Activated B cell treated with CpG ODN at 0.5 μM for 24 hours (primary cell): ENCODE data around the gene SEMA5B. TPM values are rescaled to one million over a fixed set of nuclear protein-coding genes. Genes with fewer than 3 reads are reported as not detected.

Source experiments
- ATAC-seq: fragments of 200-7000 bp; cut with Tn5 transposase; one replicate; pipeline ENCODE4 v1.10.0; 2021; ENCODE audit warnings: low read depth, mild to moderate bottlenecking, moderate library complexity
- CTCF ChIA-PET: fragments of 350-600 bp; sonication (Branson Sonifier 250); formaldehyde crosslinking; loops from one replicate; lab custom pipeline; 2021; ENCODE audit warnings: antibody characterized with exemption; lab: Charles Lee
- POLR2A ChIA-PET: fragments of 350-600 bp; sonication (Branson Sonifier 250); formaldehyde crosslinking; loops from one replicate; lab custom pipeline; 2021; ENCODE audit warnings: antibody characterized with exemption; lab: Charles Lee
- DNase-seq: peaks from one replicate; pipeline ENCODE4 v3.0.0; 2022
- H3K27ac Mint-ChIP-seq: one replicate; pipeline ENCODE4 v1.8.0; 2020; ENCODE audit warnings: mixed read lengths
- H3K27me3 Mint-ChIP-seq: one replicate; pipeline ENCODE4 v1.8.0; 2021; ENCODE audit warnings: mixed read lengths
- H3K36me3 Mint-ChIP-seq: one replicate; pipeline ENCODE4 v1.8.0; 2021; ENCODE audit warnings: low read depth, mixed read lengths
- H3K4me1 Mint-ChIP-seq: one replicate; pipeline ENCODE4 v1.8.0; 2021; ENCODE audit warnings: mixed read lengths
- H3K4me3 Mint-ChIP-seq: one replicate; pipeline ENCODE4 v1.8.0; 2020; ENCODE audit warnings: mild to moderate bottlenecking, mixed read lengths
- H3K9me3 Mint-ChIP-seq: one replicate; pipeline ENCODE4 v1.8.0; 2020; ENCODE audit warnings: mixed read lengths
- CTCF ChIP-seq: fragments of 200-600 bp; IDR thresholded peaks from one replicate; pipeline ENCODE4 v1.8.0; 2022; ENCODE audit warnings: antibody characterized with exemption, mild to moderate bottlenecking
- intact Hi-C: fragments of 100-400 bp; cut with micrococcal nuclease; formaldehyde crosslinking; loops from one replicate; pipeline ENCODE4 v1.15.1; 2024
- total RNA-seq: library from RNA; stranded (reverse); gene quantifications from 2 replicates; pipeline ENCODE4 v1.2.3, GENCODE V29; 2022

The SEMA5B gene
- total RNA-seq, 1 donor from 2014 or later = 1.6 TPM

GRCh38 chr3:123050666-123051065 is 23.1 kb upstream of the SEMA5B start:
- ChIA-PET CTCF (no interaction called here), POLR2A (no interaction called here)
- TF ChIP-seq CTCF = no peak
- Mint-ChIP-seq H3K4me1 (no peaks in the 10 kb centered on the region), H3K27me3 (peaks cover 3% of the 10 kb centered on the region), H3K9me3 (no peaks in the 10 kb centered on the region), H3K27ac (no peak overlapping the region), H3K4me3 (no peak overlapping the region), H3K36me3 (no peaks in the 10 kb centered on the region)
- DNase-seq (no peak), ATAC-seq (no peak)
- intact Hi-C loops = no loop called here

DNA sequence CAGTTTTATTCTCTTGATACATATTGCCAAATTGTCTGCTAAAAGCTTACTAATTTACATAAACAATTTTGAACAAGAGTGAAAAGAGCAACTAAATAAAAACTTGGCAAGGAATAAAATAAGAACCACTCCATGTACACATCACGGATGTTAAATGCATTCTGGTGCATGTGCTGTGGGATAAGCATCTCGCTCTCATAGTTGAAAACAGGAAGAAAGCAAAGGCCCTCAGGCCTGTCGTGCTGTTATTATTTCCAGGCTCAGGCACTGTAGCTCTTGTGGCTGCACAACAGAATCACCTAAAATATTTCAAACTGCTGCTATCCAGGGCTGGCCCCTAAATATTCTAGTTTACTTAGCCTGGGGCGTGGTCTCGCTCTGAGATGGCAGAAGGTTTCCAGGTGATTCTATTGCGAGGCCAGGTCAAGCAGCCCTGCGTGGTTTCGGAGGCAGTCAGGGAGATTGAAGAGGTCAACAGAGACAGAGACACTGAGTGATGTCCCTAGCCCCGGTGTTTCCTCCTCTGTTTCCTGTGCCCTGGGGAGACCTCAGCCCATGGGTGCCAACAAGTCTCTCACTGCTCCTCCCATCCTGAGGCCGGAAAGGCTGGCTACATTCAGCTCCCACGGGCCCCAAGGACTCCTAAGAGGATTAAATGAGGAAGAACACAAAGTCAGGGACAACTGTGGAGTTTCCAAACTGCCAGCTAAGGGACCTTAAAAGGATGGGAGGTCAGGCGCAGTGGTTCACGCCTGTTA is 21.1 kb upstream of the SEMA5B start:
- peaks cover 12% of the 10 kb centered on the region for H3K27me3 Mint-ChIP-seq
- DNase-seq = no peak
- H3K4me1 Mint-ChIP-seq = no peaks in the 10 kb centered on the region
- ChIA-PET POLR2A (interaction anchor here (0.7 kb wide), 1 partner anchor 15 kb away, joined by 3 read pairs; no protein-coding TSS in a partner anchor), CTCF (no interaction called here)
- no peaks in the 10 kb centered on the region for H3K36me3 Mint-ChIP-seq
- no peak overlapping the region for H3K4me3 Mint-ChIP-seq
- no peak for TF ChIP-seq CTCF
- H3K9me3 Mint-ChIP-seq = no peaks in the 10 kb centered on the region
- no peak for ATAC-seq
- intact Hi-C loops = no loop called here
- H3K27ac Mint-ChIP-seq = no peak overlapping the region

GRCh38 chr3:123047062-123047319 is 19.4 kb upstream of the SEMA5B start:
- no peak for ATAC-seq
- no peaks in the 10 kb centered on the region for H3K4me1 Mint-ChIP-seq
- DNase-seq = no peak
- no peak overlapping the region for H3K4me3 Mint-ChIP-seq
- ChIA-PET POLR2A (no interaction called here), CTCF (no interaction called here)
- no peak for TF ChIP-seq CTCF
- intact Hi-C loops = no loop called here
- no peaks in the 10 kb centered on the region for H3K9me3 Mint-ChIP-seq
- no peaks in the 10 kb centered on the region for H3K36me3 Mint-ChIP-seq
- peaks cover 17% of the 10 kb centered on the region for H3K27me3 Mint-ChIP-seq
- H3K27ac Mint-ChIP-seq = no peak overlapping the region

- Mint-ChIP-seq H3K36me3 (no peaks in the 10 kb centered on the region), H3K27ac (no peak overlapping the region), H3K27me3 (peaks cover 17% of the 10 kb centered on the region), H3K4me3 (no peak overlapping the region), H3K9me3 (no peaks in the 10 kb centered on the region), H3K4me1 (no peaks in the 10 kb centered on the region)
- no peak for ATAC-seq
- CTCF ChIA-PET = no interaction called here
- DNase-seq = no peak
- intact Hi-C loops = no loop called here
- no peak for TF ChIP-seq CTCF
- POLR2A ChIA-PET = no interaction called here
Measured at GRCh38 chr3:123046262-123047061, 18.9 kb upstream of the SEMA5B start.

DNA sequence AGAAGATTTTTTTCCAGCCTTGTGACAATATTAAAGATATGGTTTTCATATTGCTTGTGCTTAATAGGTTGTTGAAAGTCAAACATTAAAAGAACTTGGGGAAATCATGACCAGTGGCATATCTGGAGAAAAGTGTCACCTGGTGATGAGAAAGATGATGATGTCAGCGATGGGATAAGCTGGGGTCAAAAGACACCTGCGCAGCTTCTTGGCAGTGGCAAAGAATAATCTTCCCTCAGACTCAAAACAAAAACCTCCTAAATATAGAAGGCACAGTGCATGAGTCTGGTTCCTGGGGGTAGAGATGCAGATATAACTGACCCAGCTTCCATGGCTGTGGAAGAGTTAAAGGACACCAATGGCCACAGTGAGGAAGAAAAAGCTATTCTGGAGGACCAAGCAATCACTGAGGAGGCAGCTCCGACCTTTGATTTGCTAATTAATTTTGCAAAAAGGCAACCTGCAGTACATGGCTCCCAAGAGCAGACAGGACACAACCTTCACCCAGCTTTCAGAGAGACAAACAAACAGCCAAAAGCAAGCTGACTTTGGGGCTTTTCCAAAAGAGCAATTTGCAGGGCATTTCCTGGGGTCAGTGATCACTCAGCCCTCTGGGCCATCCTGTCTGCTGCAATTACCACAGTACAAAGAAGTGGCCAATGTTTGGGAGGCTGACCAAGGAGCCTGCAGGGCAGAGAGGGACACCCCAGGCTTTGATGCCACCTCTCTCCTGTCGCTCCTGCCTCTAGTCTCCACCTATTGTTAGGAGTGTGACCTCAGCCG is 17.6 kb upstream of the SEMA5B start:
- H3K9me3 Mint-ChIP-seq = no peaks in the 10 kb centered on the region
- CTCF ChIA-PET = no interaction called here
- no peak for TF ChIP-seq CTCF
- no peak overlapping the region for H3K27ac Mint-ChIP-seq
- POLR2A ChIA-PET = no interaction called here
- DNase-seq = no peak
- no peak overlapping the region for H3K4me3 Mint-ChIP-seq
- ATAC-seq = no peak
- H3K4me1 Mint-ChIP-seq = no peaks in the 10 kb centered on the region
- H3K36me3 Mint-ChIP-seq = no peaks in the 10 kb centered on the region
- peaks cover 23% of the 10 kb centered on the region for H3K27me3 Mint-ChIP-seq
- intact Hi-C loops = no loop called here
